ENCODE measurements around the gene GRID1. TPM values are rescaled to one million over a fixed set of nuclear protein-coding genes. Genes with fewer than 3 reads are reported as not detected.
"Not testable (repeated sequence)": the region's sequence is repeated elsewhere in the genome, so short reads cannot be mapped to it uniquely, and the experiment has no call there.

The GRID1 gene
- total RNA-seq, 1 experiment from 2014 or later: not detected

DNA sequence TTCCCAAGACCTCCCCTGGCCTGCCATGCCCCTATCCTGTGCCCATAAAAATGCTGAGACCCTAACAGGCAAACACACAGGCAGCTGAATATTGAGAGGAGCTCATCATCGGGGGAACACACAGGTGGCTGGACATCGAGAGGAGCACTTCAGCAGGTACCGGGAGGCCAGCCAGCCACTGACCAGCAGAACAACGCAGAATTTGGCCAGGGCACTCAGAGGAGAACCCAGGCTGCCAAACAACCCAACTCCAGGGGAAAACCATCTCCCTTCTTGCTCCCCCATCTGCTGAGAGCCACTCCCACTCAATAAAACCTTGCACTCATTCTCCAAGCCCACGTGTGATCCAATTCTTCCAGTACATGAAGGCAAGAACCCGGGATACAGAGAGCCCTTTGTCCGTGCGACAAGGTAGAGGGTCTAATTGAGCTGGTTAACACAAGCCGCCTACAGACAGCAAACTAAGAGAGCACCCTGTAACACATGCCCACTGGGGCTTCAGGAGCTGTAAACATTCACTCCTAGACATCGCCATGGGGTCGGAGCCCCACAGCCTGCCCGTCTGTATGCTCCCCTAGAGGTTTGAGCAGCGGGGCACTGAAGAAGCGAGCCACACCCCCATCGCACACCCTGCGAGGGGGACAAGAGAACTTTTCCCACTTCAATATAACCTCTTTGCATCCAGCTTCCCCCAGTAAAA lies 258.8 kb downstream of the GRID1 start:
- DNase-seq (ENCODE audit: low read depth): not testable (repeated sequence)

DNA sequence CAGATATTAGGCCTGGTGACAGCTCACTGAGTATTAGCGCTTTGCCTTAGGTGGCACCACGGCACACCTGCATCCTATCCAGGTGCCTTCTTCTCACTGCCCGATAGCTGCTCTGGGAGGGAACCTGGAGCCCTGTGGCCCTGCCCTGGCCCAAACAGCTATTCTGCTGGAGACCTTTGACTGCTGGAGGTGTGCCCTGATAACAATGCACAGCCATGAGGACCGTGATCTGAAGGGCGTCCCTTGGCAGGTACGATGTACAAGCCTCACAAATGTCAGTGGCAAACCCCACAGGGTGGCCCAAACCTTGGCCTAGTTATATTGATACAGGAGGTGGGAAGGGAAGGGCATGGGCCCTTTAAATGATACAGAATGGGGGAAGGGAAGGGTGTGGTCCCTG lies 259.5 kb downstream of the GRID1 start:
- DNase-seq (ENCODE audit: low read depth): no peak

GRCh38 chr10:86106616-86107015 lies 260.0 kb downstream of the GRID1 start:
- DNase-seq (ENCODE audit: low read depth): no peak

- DNase-seq (ENCODE audit: low read depth): no peak
Observed at GRCh38 chr10:86105640-86106039, 261.0 kb downstream of the GRID1 start.

- DNase-seq (ENCODE audit: low read depth): no peak
Observed at GRCh38 chr10:86105181-86105580, 261.4 kb downstream of the GRID1 start.

DNA sequence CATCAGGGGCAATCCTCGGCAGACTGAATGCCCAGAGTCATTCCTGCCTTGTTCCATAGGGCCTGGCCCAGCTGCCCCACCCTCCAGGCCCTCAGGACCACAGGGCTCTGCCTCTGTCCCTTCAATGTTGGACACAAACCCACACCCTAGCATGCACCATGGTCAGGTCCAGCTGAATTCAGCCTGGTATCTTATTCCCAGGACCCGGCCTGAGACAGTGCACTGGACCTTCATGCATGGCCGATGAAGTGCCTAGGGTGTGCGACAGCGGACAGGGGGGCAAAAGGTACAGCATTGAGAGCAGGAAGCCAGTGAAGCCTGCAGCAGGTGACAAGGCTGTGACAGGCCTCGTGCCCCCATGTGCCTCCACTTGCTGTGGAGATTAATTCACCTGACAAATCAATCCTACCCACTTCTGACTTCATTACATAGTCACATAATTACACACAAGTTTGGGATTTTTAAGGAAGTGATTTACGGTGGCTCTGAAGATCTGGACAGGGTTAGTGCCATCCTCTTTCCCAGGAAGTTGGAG lies 261.9 kb downstream of the GRID1 start:
- DNase-seq (ENCODE audit: low read depth): no peak

- no peak for DNase-seq (ENCODE audit: low read depth)
Observed at GRCh38 chr10:86104156-86104555, 262.4 kb downstream of the GRID1 start.

DNA sequence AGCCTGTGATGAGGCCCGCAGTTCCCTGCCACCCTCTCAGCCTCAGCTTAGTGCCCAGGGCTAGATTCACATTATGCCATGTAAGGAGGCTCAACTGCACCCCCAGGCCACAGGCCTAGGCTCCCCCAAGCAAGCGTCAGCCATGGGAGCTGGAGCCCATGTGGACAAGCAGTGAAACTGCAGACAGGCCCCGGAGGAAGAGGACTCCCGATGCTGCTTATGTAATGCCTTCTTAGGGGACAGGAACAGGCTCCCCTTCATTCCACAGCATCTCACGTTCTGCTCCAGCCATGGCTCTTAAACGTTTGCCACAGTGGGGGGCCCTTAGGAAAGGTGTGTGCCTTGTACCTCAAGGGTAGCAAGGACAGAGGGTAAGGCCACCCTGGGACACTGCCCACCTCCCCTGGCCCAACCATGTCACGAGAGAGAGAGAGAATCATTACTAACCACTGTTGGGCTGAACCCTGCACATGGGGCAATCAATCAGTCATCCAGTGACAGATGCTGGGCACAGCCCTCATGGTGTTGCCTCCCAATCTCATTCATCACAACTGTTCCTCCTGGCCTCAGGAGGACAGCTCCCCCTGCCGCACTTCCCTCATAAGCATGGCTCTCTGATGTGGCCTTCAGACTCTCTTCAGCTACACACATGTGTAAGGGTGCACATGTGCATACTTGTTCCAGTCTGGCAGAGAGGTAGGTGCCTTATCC lies 263.0 kb downstream of the GRID1 start:
- no peak for DNase-seq (ENCODE audit: low read depth)

DNA sequence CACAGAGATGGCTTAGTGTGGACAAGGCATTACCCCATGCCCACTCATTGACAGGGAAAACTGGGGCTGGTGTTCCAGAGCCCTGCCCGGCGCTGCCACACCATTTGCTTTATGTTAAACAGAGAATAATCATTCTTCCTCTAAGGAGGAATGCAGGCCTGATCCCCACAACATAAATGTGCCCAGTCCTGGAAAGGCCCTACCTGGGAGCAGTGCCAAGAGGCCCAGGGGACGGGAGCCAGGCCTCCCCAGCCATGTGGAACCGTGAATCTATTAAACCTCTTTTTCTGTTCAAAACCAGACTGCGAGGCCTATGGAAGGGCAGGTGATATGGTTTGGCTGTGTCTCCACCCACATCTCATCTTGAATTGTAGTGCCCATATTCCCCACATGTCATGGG lies 264.1 kb downstream of the GRID1 start:
- DNase-seq (ENCODE audit: low read depth): no peak

DNA sequence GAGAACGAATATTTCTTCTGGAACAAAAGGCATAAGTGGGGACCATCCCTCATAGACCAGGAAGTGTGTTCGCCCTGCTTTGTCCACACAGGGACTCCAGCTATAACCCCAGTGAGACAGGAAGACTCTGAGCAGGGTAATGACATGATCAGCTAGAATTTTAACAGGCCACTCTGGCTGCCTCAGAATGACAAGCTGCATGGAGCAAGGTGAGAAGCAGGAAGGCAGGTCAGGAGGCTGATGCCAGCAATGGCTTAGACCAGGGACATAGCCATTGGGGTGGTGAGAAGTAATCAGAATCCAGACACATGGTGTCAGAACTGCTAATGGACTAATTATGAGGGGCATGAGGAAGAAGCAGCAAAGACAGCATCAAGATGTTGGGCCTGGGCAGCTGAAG lies 264.6 kb downstream of the GRID1 start:
- DNase-seq (ENCODE audit: low read depth): no peak

- DNase-seq (ENCODE audit: low read depth): peak; percentile 6
Observed at GRCh38 chr10:86100581-86101061, 266.0 kb downstream of the GRID1 start.

GRCh38 chr10:86099542-86100334 lies 266.9 kb downstream of the GRID1 start:
- DNase-seq (ENCODE audit: low read depth): no peak

DNA sequence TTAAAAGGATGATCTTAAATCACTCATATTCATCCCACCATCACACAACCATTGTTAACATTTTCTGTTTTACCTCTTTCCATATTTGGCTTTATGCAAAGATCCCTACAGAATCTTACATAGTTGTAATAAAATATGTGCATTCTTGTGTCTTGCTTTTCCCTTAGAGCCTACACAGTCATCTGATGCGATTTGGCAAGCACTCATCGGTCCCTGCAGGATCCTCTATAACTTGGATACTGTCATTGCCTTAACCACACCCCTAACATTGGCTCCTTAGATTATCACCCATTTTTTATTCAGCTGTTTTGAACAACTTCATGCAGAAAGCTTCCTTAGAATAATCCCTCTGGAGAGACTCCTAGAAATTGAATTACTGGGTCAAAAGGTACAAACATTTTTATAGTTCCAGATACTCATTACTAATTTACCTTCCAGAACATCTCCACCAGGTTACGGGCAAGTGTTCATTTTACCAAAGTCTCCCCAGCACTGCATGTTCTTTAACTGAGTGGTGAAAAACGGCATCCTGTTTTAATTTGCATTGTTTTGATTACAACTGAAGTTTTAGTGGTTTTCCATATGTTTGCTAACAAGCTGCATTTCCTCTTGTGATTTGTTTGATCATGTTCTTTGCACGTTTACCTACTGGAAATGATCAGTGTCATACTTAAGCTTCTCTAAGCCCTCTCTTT lies 268.3 kb downstream of the GRID1 start:
- no peak for DNase-seq (ENCODE audit: low read depth)

DNA sequence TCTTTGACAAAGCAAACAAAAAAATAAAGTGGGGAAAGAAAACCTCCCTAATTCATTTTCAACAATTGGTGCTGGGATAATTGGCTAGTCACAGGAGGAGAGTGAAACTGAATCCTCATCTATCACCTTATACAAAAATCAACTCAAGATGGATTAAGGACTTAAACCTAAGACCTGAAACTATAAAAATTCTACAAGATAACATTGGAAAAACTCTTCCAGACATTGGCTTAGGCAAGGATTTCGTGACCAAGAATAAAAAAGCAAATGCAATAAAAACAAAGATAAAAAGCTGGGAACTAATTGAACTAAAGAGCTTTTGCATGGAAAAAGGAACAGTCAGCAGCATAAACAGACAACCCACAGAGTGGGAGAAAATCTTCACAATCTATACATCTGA lies 271.5 kb downstream of the GRID1 start:
- DNase-seq (ENCODE audit: low read depth): not testable (repeated sequence)

DNA sequence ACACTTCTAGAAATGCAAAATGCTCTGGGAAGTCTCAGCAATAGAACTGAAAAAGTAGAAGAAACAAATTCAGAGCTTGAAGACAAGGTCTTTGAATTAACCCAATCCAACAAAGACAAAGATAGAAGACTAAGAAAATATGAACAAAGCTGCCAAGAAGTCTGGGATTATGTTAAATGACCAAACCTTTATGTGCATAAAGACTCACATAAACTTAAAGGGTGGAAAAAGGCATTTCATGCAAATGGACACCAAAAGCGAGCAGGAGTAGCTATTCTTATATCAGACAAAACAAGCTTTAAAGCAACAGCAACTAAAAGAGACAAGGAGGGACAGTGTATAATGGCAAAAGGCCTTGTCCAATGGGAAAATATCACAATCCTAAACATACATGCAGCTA lies 274.3 kb downstream of the GRID1 start:
- not testable (repeated sequence) for DNase-seq (ENCODE audit: low read depth)

GRCh38 chr10:86091216-86091615 lies 275.4 kb downstream of the GRID1 start:
- no peak for DNase-seq (ENCODE audit: low read depth)

- no peak for DNase-seq (ENCODE audit: low read depth)
Observed at GRCh38 chr10:86090807-86091206, 275.8 kb downstream of the GRID1 start.

DNA sequence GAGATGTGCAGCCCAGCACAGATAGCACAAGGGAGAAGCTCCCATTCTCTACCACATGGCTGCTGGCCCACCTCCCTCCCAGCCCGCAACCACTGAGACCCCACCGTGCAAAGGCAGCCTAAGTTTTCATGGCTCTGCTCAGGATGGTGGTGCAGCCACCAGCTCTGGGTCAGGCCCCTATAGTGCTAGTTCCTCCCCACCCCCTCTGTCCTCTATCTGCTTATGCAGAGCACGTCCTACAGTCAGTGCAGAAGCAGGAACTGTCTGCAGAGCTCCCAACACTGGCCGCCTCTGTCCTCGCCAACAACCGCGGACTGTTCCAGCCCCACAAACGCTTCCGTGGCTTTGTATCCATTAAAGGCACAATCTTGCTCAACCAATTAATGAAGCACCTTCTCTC lies 278.9 kb downstream of the GRID1 start:
- no peak for DNase-seq (ENCODE audit: low read depth)

DNA sequence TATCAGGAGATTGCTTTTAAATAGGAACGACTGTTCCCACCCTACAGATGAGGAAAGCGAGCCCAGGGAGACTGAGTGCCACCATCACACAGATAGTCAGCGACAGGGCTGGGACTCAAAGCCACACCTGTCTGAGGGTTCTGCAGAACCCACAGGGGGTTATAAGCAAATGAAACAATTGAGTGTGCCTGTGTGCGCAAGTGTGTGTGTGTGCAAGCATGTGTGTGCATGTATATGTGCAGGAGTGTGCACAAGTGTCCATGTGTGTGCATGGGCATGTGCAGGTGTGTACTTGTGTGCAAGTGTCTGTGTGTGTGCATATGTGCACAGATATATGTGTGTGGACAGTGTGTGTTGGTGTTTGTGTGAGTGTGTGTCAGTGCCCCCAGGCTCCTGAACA lies 280.2 kb downstream of the GRID1 start:
- DNase-seq (ENCODE audit: low read depth): no peak

DNA sequence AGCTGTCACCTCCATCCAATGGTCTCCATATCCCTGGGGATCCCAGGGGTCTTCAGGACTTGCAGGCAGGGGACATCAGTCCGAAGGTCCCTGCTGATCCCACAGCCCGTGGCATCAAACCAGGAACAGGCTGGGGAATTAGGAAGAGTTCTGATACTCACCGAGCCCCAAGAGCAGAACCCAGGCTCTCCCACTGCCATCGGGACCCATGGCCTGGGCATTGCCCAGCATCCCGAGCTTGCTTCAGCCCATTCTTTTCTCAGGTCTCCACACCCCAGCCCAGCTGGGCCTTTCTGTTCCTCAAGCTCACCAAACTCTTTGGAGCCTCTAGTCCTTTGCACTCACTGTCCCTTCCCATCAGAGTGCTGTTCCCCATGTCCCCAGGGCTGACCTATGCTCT lies 280.9 kb downstream of the GRID1 start:
- no peak for DNase-seq (ENCODE audit: low read depth)

DNA sequence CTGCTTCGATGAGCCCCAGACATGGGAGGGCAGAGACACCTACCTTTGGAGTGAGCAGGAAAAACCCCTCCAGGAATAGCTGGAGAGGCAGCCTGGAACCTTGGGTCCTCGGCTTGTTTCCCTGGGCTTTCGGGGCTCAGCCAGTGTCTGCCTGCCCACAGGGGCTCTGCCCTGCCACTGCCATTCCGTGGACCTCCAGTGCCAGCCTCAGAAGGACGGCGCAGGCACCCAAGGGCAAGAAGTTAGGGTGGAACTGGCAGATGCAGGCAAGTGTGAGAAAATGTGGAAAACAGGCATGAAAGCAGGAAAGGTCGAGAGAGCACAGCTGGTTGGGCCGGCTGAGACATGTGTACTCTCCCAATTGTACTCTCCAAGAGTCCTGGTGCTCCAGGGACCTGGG lies 281.5 kb downstream of the GRID1 start:
- no peak for DNase-seq (ENCODE audit: low read depth)

DNA sequence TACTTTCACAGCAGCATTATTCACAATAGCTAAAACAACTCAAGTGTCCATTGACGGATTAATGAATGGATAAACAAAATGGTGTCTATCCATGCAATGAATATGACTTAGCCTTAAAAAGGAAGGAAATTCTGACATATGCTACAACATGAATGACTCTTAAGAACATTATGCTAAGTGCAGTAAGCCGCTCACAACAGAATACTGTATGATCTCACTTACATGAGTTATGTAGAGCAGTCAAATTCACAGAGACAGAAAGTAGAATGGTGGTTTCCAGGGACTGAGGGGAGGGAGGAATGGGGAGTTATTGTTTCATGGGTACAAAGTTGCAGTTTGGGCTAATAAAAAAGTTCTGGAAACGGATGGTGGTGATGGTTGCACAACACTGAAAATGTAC lies 282.0 kb downstream of the GRID1 start:
- no peak for DNase-seq (ENCODE audit: low read depth)

Measured in M059J (cell line).